Karpas-422 (cell line): ENCODE results near the gene PHOX2A. TPM values are rescaled to one million over a fixed set of nuclear protein-coding genes. Genes with fewer than 3 reads are reported as not detected.
"Not testable (repeated sequence)": the region's sequence is repeated elsewhere in the genome, so short reads cannot be mapped to it uniquely, and the experiment has no call there.

ENCODE experiments used
- DNase-seq: peaks from one replicate; pipeline ENCODE4 v3.0.0-alpha.2; 2015
- H2AFZ ChIP-seq: fragments of 200-600 bp; sonication (generic); 2 replicates; pipeline ENCODE4 v1.6.1; 2014; ENCODE audit warnings: antibody characterized with exemption, low read length, mixed read lengths
- H3K27ac ChIP-seq: fragments of 200-600 bp; sonication (generic); 2 replicates; pipeline ENCODE4 v1.5.1; 2014; ENCODE audit warnings: mild to moderate bottlenecking, low read length, moderate library complexity
- H3K27me3 ChIP-seq: fragments of 200-600 bp; sonication (generic); 2 replicates; pipeline ENCODE4 v1.6.1; 2014; ENCODE audit warnings: low read length, mixed read lengths
- H3K36me3 ChIP-seq: fragments of 200-600 bp; sonication (generic); 2 replicates; pipeline ENCODE4 v1.6.1; 2014; ENCODE audit warnings: low read length, mixed read lengths; ENCODE audit not compliant: insufficient read depth
- H3K4me1 ChIP-seq: fragments of 200-600 bp; sonication (generic); 2 replicates; pipeline ENCODE4 v1.6.1; 2014; ENCODE audit warnings: mild to moderate bottlenecking, low read length, mixed read lengths
- H3K4me2 ChIP-seq: fragments of 200-600 bp; sonication (generic); 2 replicates; pipeline ENCODE4 v1.6.1; 2014; ENCODE audit warnings: low read length, low read depth, mild to moderate bottlenecking; ENCODE audit not compliant: poor library complexity, severe bottlenecking
- H3K4me3 ChIP-seq: fragments of 200-600 bp; sonication (generic); 2 replicates; pipeline ENCODE4 v1.5.1; 2014; ENCODE audit warnings: mild to moderate bottlenecking, antibody characterized with exemption, low read length, mixed read lengths
- H3K79me2 ChIP-seq: fragments of 200-600 bp; sonication (generic); 2 replicates; pipeline ENCODE4 v1.6.1; 2014; ENCODE audit warnings: mild to moderate bottlenecking, low read length, mixed read lengths
- H3K9ac ChIP-seq: fragments of 200-600 bp; sonication (generic); 2 replicates; pipeline ENCODE4 v1.6.0; 2014; ENCODE audit warnings: low read length
- H3K9me2 ChIP-seq: fragments of 200-600 bp; sonication (generic), shearing (Covaris generic); replicated peaks from 2 replicates; pipeline ENCODE4 v1.6.0; 2014; ENCODE audit warnings: mild to moderate bottlenecking, low read length, moderate library complexity; ENCODE audit not compliant: insufficient read depth
- H3K9me3 ChIP-seq: fragments of 300-700, 200-600 bp; sonication (generic); 2 replicates; pipeline ENCODE4 v1.6.1; 2014; ENCODE audit warnings: low read length, mixed read lengths
- H4K20me1 ChIP-seq: fragments of 200-600 bp; sonication (generic); 2 replicates; pipeline ENCODE4 v1.6.1; 2014; ENCODE audit warnings: mild to moderate bottlenecking, antibody characterized with exemption, low read length, low read depth; ENCODE audit not compliant: insufficient read depth
- total RNA-seq: library from RNA; depleted of rRNA; stranded (reverse); fragments of >200 nt; shearing (Covaris generic); gene quantifications from 2 replicates; pipeline ENCODE4 v1.2.3, GENCODE V29; 2014; ENCODE audit warnings: low replicate concordance

Gene PHOX2A
- total RNA-seq, 1 experiment from 2014 or later: not detected

DNA sequence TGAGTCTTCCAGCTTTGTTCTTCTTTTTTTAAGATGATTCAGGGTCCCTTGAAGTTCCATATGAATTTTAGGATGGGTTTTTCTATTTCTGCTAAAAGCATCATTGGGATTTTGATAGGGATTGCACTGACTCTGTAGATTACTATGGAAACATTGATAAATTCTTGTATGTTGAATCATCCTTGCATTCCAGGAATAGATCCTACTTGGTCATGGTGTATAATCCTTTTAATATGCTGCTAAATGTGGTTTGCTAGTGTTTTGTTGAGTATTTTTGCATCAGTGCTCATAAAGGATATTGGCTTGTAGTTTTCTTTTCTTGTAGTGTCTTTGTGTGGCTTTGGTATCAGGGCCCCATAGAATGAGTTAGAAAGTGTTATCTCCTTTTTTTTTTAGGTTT, 34.9 kb upstream of the PHOX2A start:
- H3K4me1 ChIP-seq: no peaks in the 10 kb centered on the region
- no peaks in the 10 kb centered on the region for H3K79me2 ChIP-seq
- H3K4me2 ChIP-seq: no peak overlapping the region
- no peaks in the 10 kb centered on the region for H4K20me1 ChIP-seq
- H3K36me3 ChIP-seq: no peaks in the 10 kb centered on the region
- H3K9me2 ChIP-seq: no peaks in the 10 kb centered on the region
- DNase-seq: no peak
- H3K27me3 ChIP-seq: no peaks in the 10 kb centered on the region
- H3K27ac ChIP-seq: no peak overlapping the region
- no peak overlapping the region for H3K9ac ChIP-seq
- no peak overlapping the region for H2AFZ ChIP-seq
- H3K4me3 ChIP-seq: no peak overlapping the region
- no peaks in the 10 kb centered on the region for H3K9me3 ChIP-seq

DNA sequence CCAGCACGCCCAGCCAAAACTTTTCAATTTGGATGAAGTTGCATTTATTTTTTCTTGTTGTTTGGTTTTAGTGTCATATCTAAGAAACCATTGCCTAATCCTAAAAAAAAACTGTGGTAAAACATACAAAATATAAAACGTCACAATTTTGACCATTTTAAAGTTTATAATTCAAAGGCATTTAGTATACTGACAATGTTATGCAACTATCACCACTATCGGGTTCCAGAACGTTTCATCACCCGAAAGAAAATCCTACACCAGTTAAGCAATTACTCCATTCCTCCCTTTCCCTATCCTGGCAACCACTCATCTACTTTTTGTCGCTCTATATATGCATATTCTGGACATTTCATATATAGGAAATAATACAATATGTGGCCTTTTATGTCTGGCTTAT, 30.5 kb upstream of the PHOX2A start:
- no peaks in the 10 kb centered on the region for H3K36me3 ChIP-seq
- no peak overlapping the region for H3K27ac ChIP-seq

DNA sequence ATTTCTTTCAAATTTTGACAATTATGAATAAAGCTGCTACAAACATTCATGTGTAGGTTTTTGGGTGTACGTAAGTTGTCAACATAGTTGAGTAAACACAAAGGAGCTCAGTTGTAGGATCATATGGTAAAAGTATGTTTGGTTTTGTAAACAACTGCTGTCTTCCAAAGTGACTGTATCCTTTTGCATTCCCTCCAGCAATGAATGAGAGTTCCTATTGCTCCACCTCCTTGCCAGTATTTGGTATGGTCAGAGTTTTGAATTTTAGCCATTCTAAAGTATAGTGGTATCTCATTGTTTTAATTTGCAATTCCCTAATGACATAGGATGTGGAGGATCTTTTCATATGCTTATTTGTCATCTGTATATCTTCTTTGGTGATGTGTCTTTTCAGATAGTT, 28.0 kb upstream of the PHOX2A start:
- H3K4me1 ChIP-seq: peaks cover 5% of the 10 kb centered on the region

More for the DNA sequence above, 30.5 kb upstream of the PHOX2A start:
- no peaks in the 10 kb centered on the region for H3K9me2 ChIP-seq
- no peaks in the 10 kb centered on the region for H3K79me2 ChIP-seq
- no peaks in the 10 kb centered on the region for H4K20me1 ChIP-seq
- no peak overlapping the region for H2AFZ ChIP-seq
- no peak overlapping the region for H3K9ac ChIP-seq
- no peak overlapping the region for H3K4me2 ChIP-seq
- H3K9me3 ChIP-seq: no peaks in the 10 kb centered on the region
- H3K4me3 ChIP-seq: no peak overlapping the region
- H3K4me1 ChIP-seq: peaks cover 5% of the 10 kb centered on the region
- H3K27me3 ChIP-seq: 0 out of 2 replicates have a peak, but pooled peaks cover 3% of the 10 kb centered on the region
- no peak for DNase-seq

DNA sequence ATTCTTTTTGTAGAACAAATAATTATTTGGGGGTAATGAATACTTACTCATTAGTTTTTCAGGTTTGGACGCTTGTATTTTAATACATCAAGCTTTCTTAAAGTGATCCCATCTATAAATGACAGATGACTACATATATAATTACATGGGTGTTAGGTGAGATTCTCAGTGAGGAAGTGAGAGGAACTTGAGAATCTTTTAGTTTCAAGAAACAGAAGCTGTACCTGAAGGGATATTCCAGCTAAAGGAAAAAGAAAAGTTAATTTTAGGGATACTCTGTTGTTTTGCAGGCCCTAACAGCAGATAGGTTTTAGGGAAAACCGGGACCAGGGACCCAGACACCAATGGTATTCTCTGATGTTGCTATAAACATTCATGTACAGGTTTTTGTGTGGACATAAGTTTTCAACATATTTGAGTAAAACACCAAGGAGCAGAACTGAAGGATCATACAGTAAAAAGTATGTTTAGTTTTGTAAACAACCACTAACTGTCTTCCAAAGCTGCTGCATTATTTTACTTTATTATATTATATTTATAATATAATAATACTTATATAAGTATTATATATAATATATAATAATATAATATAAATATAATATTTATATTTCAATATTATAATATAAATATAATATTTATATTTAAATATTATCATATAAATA, 24.1 kb upstream of the PHOX2A start:
- H3K4me2 ChIP-seq: no peak overlapping the region

More for the DNA sequence above, 28.0 kb upstream of the PHOX2A start:
- DNase-seq: no peak
- H3K36me3 ChIP-seq: no peaks in the 10 kb centered on the region
- H3K79me2 ChIP-seq: no peaks in the 10 kb centered on the region
- H3K9ac ChIP-seq: no peak overlapping the region
- no peak overlapping the region for H3K4me2 ChIP-seq
- 0 out of 2 replicates have a peak, but pooled peaks cover 3% of the 10 kb centered on the region for H3K27me3 ChIP-seq
- no peak overlapping the region for H2AFZ ChIP-seq
- no peak overlapping the region for H3K27ac ChIP-seq
- no peaks in the 10 kb centered on the region for H3K9me2 ChIP-seq
- H4K20me1 ChIP-seq: no peaks in the 10 kb centered on the region
- no peaks in the 10 kb centered on the region for H3K9me3 ChIP-seq
- H3K4me3 ChIP-seq: no peak overlapping the region

DNA sequence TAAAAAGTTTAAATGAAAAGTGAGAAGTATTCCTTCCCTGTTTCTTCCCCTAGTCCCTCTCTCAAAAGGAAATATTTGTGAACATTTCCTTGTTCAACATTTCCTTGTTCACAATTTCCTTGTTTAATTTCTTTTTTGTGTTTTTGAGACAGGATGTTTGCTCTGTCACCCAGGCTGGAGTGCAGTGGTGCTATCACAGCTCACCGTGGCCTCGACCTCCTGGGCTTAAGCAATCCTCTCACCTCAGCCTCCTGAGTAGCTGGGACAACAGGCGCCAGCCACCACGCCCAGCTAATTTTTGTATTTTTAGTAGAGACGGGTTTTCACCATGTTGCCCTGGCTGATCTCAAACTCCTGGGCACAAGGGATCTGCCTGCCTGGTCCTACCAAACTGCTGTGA, 23.0 kb upstream of the PHOX2A start:
- not testable (repeated sequence) for H3K36me3 ChIP-seq, H3K79me2 ChIP-seq, H4K20me1 ChIP-seq, H3K27me3 ChIP-seq, DNase-seq, H3K27ac ChIP-seq, H2AFZ ChIP-seq, H3K4me1 ChIP-seq, H3K9ac ChIP-seq, H3K4me2 ChIP-seq, H3K9me2 ChIP-seq, H3K4me3 ChIP-seq, H3K9me3 ChIP-seq

More for the DNA sequence above, 24.1 kb upstream of the PHOX2A start:
- Histone ChIP-seq H3K4me3 (no peak overlapping the region), H3K9ac (no peak overlapping the region), H4K20me1 (no peaks in the 10 kb centered on the region), H3K4me1 (peaks cover 4% of the 10 kb centered on the region), H3K79me2 (no peaks in the 10 kb centered on the region), H3K27me3 (0 out of 2 replicates have a peak, but pooled peaks cover 3% of the 10 kb centered on the region), H3K9me2 (no peaks in the 10 kb centered on the region), H3K27ac (no peak overlapping the region), H2AFZ (no peak overlapping the region), H3K9me3 (no peaks in the 10 kb centered on the region), H3K36me3 (no peaks in the 10 kb centered on the region)
- no peak for DNase-seq

- no peaks in the 10 kb centered on the region for H4K20me1 ChIP-seq
- H3K4me2 ChIP-seq: no peak overlapping the region
- no peaks in the 10 kb centered on the region for H3K79me2 ChIP-seq
- no peak overlapping the region for H3K9ac ChIP-seq
- no peaks in the 10 kb centered on the region for H3K27me3 ChIP-seq
- H3K36me3 ChIP-seq: no peaks in the 10 kb centered on the region
- no peak overlapping the region for H2AFZ ChIP-seq
- H3K4me3 ChIP-seq: no peak overlapping the region
- no peak for DNase-seq
- no peak overlapping the region for H3K27ac ChIP-seq
- no peaks in the 10 kb centered on the region for H3K9me3 ChIP-seq
- H3K4me1 ChIP-seq: peaks cover 3% of the 10 kb centered on the region; the same call in 1 of the 2 replicates
- H3K9me2 ChIP-seq: no peaks in the 10 kb centered on the region
Observed at GRCh38 chr11:72265951-72266350, 22.0 kb upstream of the PHOX2A start.

DNA sequence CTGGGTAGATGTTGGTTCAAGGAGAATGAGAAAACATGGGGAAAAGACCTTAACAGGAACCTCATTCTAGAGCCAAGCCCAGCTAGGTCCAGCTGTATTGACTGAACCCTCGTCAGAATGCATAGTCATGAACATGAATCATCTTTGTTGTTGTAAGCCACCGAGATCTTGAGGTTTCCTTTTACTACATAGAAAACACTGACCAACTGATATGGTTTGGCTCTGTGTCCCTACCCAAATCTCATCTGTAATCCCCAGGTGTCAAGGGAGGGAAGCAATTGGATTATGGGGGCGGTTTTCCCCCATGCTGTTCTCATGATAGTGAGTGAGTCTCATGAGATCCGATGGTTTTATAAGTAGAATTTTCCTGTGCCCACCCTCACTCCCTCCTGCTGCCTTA, 19.4 kb upstream of the PHOX2A start:
- no peak overlapping the region for H3K27ac ChIP-seq
- no peak overlapping the region for H2AFZ ChIP-seq

GRCh38 chr11:72260574-72260973, 16.6 kb upstream of the PHOX2A start:
- Histone ChIP-seq H3K4me3 (no peak overlapping the region), H3K27ac (no peak overlapping the region), H3K27me3 (no peaks in the 10 kb centered on the region), H3K79me2 (no peaks in the 10 kb centered on the region), H3K9me3 (no peaks in the 10 kb centered on the region), H3K9me2 (no peaks in the 10 kb centered on the region), H3K36me3 (no peaks in the 10 kb centered on the region), H3K9ac (no peak overlapping the region), H3K4me1 (no peaks in the 10 kb centered on the region), H4K20me1 (no peaks in the 10 kb centered on the region), H2AFZ (no peak overlapping the region), H3K4me2 (no peak overlapping the region)
- DNase-seq: no peak

More for the DNA sequence above, 19.4 kb upstream of the PHOX2A start:
- H3K4me3 ChIP-seq: no peak overlapping the region
- no peaks in the 10 kb centered on the region for H3K9me2 ChIP-seq
- no peaks in the 10 kb centered on the region for H3K27me3 ChIP-seq
- H3K79me2 ChIP-seq: no peaks in the 10 kb centered on the region
- no peaks in the 10 kb centered on the region for H3K36me3 ChIP-seq
- no peaks in the 10 kb centered on the region for H3K9me3 ChIP-seq
- DNase-seq: no peak
- no peak overlapping the region for H3K4me2 ChIP-seq
- peaks cover 3% of the 10 kb centered on the region; the same call in 1 of the 2 replicates for H3K4me1 ChIP-seq
- no peaks in the 10 kb centered on the region for H4K20me1 ChIP-seq
- no peak overlapping the region for H3K9ac ChIP-seq
